ENCODE results near the gene WDR1.

DNA sequence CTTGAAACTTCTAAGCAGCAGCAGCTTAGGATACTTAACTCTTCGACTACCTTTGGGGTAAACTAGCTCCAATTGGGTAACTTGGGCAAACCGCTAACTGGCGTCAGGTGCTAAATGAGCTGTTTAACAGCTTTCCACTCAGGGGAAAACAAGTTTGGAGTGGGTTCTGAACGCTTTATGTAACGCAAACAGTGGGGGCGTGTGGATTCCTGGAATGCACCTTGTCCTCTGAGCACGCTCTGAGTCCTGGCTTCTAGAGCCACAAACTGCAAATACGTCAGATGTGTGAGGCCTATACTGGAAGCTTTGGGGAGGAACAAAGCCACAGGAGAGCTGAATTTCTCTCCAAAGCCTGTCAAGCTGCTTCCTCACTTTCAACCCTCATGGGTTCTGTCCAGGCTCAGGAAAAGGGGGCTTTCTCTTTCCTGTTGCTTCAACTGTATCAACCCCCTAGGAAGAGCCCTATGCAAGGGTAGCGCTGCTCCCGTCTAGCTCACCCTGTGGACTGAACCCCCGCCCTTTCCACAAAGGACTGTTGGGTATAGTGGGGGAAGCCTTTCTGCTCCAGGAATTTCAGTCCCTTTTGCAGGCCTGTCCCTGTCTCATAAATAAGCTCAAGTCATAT lies 4.5 kb upstream of the WDR1 start:
- TF ChIP-seq CTCF (IDR thresholded peaks at IDR 0.05; ENCODE audit: extremely low read depth in 1 of 2, insufficient read depth in 1 of 2, low read depth in 1 of 2, low read length in 2 of 2) (no peak), POLR2AphosphoS5 (IDR thresholded peaks at IDR 0.05; ENCODE audit: insufficient read depth, low read depth, low read length) (no peak)
